ENCODE data around the gene CDC42. TPM values are rescaled to one million over a fixed set of nuclear protein-coding genes. Genes with fewer than 3 reads are reported as not detected.

CDC42 gene
- polyA plus RNA-seq, 3 donors = 210 to 731 (median 606) TPM

- peaks cover 97% of the 10 kb centered on the region for H3K79me2 ChIP-seq (ENCODE audit: insufficient read depth, low read length)
- H3K9me3 ChIP-seq (replicated peaks in 1 of 2; ENCODE audit: control insufficient read depth in 1 of 2, insufficient read depth in 1 of 2, low read length in 2 of 2) = no peaks in the 10 kb centered on the region
- Mint-ChIP-seq H3K27me3 (ENCODE audit: low read depth in 3 of 3) (no peaks in the 10 kb centered on the region), H3K4me3 (peak overlapping the region in 1 of 2 donors; percentile 3), H3K4me1 (peaks cover 44% of the 10 kb centered on the region), H3K27ac (peak overlapping the region; percentile 63 to 87 (median 80)), H3K9me3 (no peaks in the 10 kb centered on the region), H3K36me3 (peaks cover 74 to 92% of the 10 kb centered on the region in 2 donors)
- peak overlapping the region in 1 of 2 donors; percentile 73 for H3K27ac ChIP-seq (ENCODE audit: low read depth in 1 of 2, low read length in 2 of 2)
- TF ChIP-seq CTCF (IDR thresholded peaks at IDR 0.05) = no peak
- intact Hi-C loops (cut with micrococcal nuclease) = loop anchor here in 1 of 2 donors (5.0 kb wide), 1 partner anchor 37 kb away; the partner anchor contains the start of gene CDC42
- H3K4me1 ChIP-seq (ENCODE audit: control insufficient read depth in 1 of 2, insufficient read depth in 2 of 2, low read length in 2 of 2) = peaks cover 28 to 41% of the 10 kb centered on the region in 2 donors
- peak overlapping the region; percentile 38 for H3K9ac ChIP-seq (ENCODE audit: insufficient read depth, low read length, poor library complexity, severe bottlenecking)
- no peaks in the 10 kb centered on the region for H3K27me3 ChIP-seq (ENCODE audit: control insufficient read depth in 2 of 2, insufficient read depth in 2 of 2, low read length in 2 of 2)
- no CpG with 5 or more reads among the region's 3 CpGs for WGBS (ENCODE audit: insufficient coverage)
- peaks cover 100% of the 10 kb centered on the region for H4K20me1 ChIP-seq (ENCODE audit: insufficient read depth, low read length)
- H2AFZ ChIP-seq (ENCODE audit: insufficient read depth, low read depth, low read length, poor library complexity, severe bottlenecking) = no peak overlapping the region
- DNase-seq = no peak
- peak overlapping the region; percentile 64 for H3K4me2 ChIP-seq (replicated peaks; ENCODE audit: extremely low read depth, low read length, poor library complexity, severe bottlenecking)
- peaks cover 65 to 93% of the 10 kb centered on the region in 2 donors for H3K36me3 ChIP-seq (replicated peaks in 1 of 2; ENCODE audit: control insufficient read depth in 1 of 2, insufficient read depth in 2 of 2, low read length in 2 of 2)
- peak overlapping the region in 1 of 3 experiments; percentile 37 for H3K4me3 ChIP-seq (replicated peaks in 1 of 3; ENCODE audit: low read depth in 2 of 3, low read length in 3 of 3)
Observed at GRCh38 chr1:22089134-22089571, 36.6 kb downstream of the CDC42 start.

- Histone ChIP-seq H3K36me3 (replicated peaks in 1 of 2; ENCODE audit: control insufficient read depth in 1 of 2, insufficient read depth in 2 of 2, low read length in 2 of 2) (peaks cover 69 to 92% of the 10 kb centered on the region in 2 donors), H4K20me1 (ENCODE audit: insufficient read depth, low read length) (peaks cover 100% of the 10 kb centered on the region), H3K4me1 (ENCODE audit: control insufficient read depth in 1 of 2, insufficient read depth in 2 of 2, low read length in 2 of 2) (peaks cover 28 to 41% of the 10 kb centered on the region in 2 donors), H3K9me3 (replicated peaks in 1 of 2; ENCODE audit: control insufficient read depth in 1 of 2, insufficient read depth in 1 of 2, low read length in 2 of 2) (no peaks in the 10 kb centered on the region), H3K79me2 (ENCODE audit: insufficient read depth, low read length) (peaks cover 95% of the 10 kb centered on the region), H2AFZ (ENCODE audit: insufficient read depth, low read depth, low read length, poor library complexity, severe bottlenecking) (no peak overlapping the region), H3K4me3 (replicated peaks in 1 of 3; ENCODE audit: low read depth in 2 of 3, low read length in 3 of 3) (peak overlapping the region in 1 of 3 experiments; percentile 37), H3K4me2 (replicated peaks; ENCODE audit: extremely low read depth, low read length, poor library complexity, severe bottlenecking) (peak overlapping the region; percentile 64), H3K27me3 (ENCODE audit: control insufficient read depth in 2 of 2, insufficient read depth in 2 of 2, low read length in 2 of 2) (no peaks in the 10 kb centered on the region), H3K9ac (ENCODE audit: insufficient read depth, low read length, poor library complexity, severe bottlenecking) (no peak overlapping the region), H3K27ac (ENCODE audit: low read depth in 1 of 2, low read length in 2 of 2) (peak overlapping the region; percentile 20 to 73)
- Mint-ChIP-seq H3K4me3 (peak overlapping the region in 1 of 2 donors; percentile 5), H3K36me3 (peaks cover 72 to 90% of the 10 kb centered on the region in 2 donors), H3K4me1 (peaks cover 44% of the 10 kb centered on the region), H3K27ac (peak overlapping the region; percentile 63 to 90 (median 83)), H3K9me3 (no peaks in the 10 kb centered on the region), H3K27me3 (ENCODE audit: low read depth in 3 of 3) (no peaks in the 10 kb centered on the region)
- no peak for TF ChIP-seq CTCF (IDR thresholded peaks at IDR 0.05)
- DNase-seq = no peak
- intact Hi-C loops (cut with micrococcal nuclease) = loop anchor here in 1 of 2 donors (5.0 kb wide), 1 partner anchor 37 kb away; the partner anchor contains the start of gene CDC42
- no CpG with 5 or more reads among the region's 6 CpGs for WGBS (ENCODE audit: insufficient coverage)
Observed at GRCh38 chr1:22089787-22090186, 37.3 kb downstream of the CDC42 start.
